Measurements from ENCODE around the gene TUNAR.

- no peak for TF ChIP-seq SP1 (IDR thresholded peaks at IDR 0.05)
- TF ChIP-seq PKNOX1 (IDR thresholded peaks at IDR 0.05), result no peak
- TF ChIP-seq FOXM1 (IDR thresholded peaks at IDR 0.05; ENCODE audit: borderline replicate concordance), result no peak
- TF ChIP-seq ELF4 (IDR thresholded peaks at IDR 0.05), result no peak
- TF ChIP-seq SUZ12 (IDR thresholded peaks at IDR 0.05), result no peak
- no peak for TF ChIP-seq BHLHE40 (IDR thresholded peaks at IDR 0.05; ENCODE audit: borderline replicate concordance)
- no peak for TF ChIP-seq NFRKB (IDR thresholded peaks at IDR 0.05)
- no peak for TF ChIP-seq LEF1 (IDR thresholded peaks at IDR 0.05; ENCODE audit: borderline replicate concordance)
- no peak for TF ChIP-seq FOXA1 (IDR thresholded peaks at IDR 0.05)
- TF ChIP-seq FOXK2 (IDR thresholded peaks at IDR 0.05), result no peak
- TF ChIP-seq TARDBP (IDR thresholded peaks at IDR 0.05), result no peak
These were observed 3.9 kb upstream of the TUNAR start for GRCh38 chr14:95872777-95873176.
